Calu3 (cell line): ENCODE measurements around the gene MEF2C. TPM values are rescaled to one million over a fixed set of nuclear protein-coding genes. Genes with fewer than 3 reads are reported as not detected.

ENCODE experiments used
- BruUV-seq: library from RNA; stranded (reverse); fragments of 400-500 nt; replicated peaks from 2 replicates; lab custom pipeline; 2021; lab: Mats Ljungman, UMichigan
- CTCF ChIA-PET: fragments of 300-600 bp; sonication (Branson Sonifier 250); formaldehyde crosslinking; loops from one replicate; lab custom pipeline; 2022; ENCODE audit warnings: antibody characterized with exemption; lab: Charles Lee
- DNase-seq: peaks from one replicate; pipeline ENCODE4 v3.0.0; 2022
- H3K27ac Mint-ChIP-seq: one replicate; pipeline ENCODE4 v1.8.0; 2022; ENCODE audit warnings: mixed read lengths; ENCODE audit not compliant: unreplicated experiment
- H3K27me3 Mint-ChIP-seq: one replicate; pipeline ENCODE4 v1.8.0; 2022; ENCODE audit warnings: mixed read lengths; ENCODE audit not compliant: unreplicated experiment
- H3K36me3 Mint-ChIP-seq: one replicate; pipeline ENCODE4 v1.8.0; 2022; ENCODE audit warnings: mild to moderate bottlenecking, moderate library complexity, mixed read lengths; ENCODE audit not compliant: insufficient read depth, unreplicated experiment
- H3K4me1 Mint-ChIP-seq: one replicate; pipeline ENCODE4 v1.8.0; 2022; ENCODE audit warnings: mild to moderate bottlenecking, low read depth, mixed read lengths; ENCODE audit not compliant: unreplicated experiment
- H3K4me3 Mint-ChIP-seq: one replicate; pipeline ENCODE4 v1.8.0; 2022; ENCODE audit warnings: mild to moderate bottlenecking, low read depth, moderate library complexity, mixed read lengths; ENCODE audit not compliant: unreplicated experiment
- H3K9me3 Mint-ChIP-seq: one replicate; pipeline ENCODE4 v1.8.0; 2022; ENCODE audit warnings: low read depth, mixed read lengths; ENCODE audit not compliant: unreplicated experiment
- CTCF ChIP-seq: fragments of 200-600 bp; IDR thresholded peaks from one replicate; pipeline ENCODE4 v1.8.0; 2022; ENCODE audit warnings: antibody characterized with exemption; ENCODE audit not compliant: unreplicated experiment
- intact Hi-C: fragments of 100-400 bp; cut with micrococcal nuclease; formaldehyde crosslinking; loops from one replicate; pipeline ENCODE4 v1.10.0; 2022; ENCODE audit not compliant: unreplicated experiment
- total RNA-seq: library from RNA; stranded (reverse); gene quantifications from 2 replicates; pipeline ENCODE4 v1.2.3, GENCODE V29; 2022

The MEF2C gene
- total RNA-seq, 1 experiment from 2014 or later = 6.1 TPM

- no peak overlapping the region for H3K4me3 Mint-ChIP-seq
- intact Hi-C loops = no loop called here
- H3K4me1 Mint-ChIP-seq = no peaks in the 10 kb centered on the region
- no peaks in the 10 kb centered on the region for H3K27me3 Mint-ChIP-seq
- no peak for TF ChIP-seq CTCF
- CTCF ChIA-PET = no interaction called here
- no TSS peak for BruUV-seq
- H3K27ac Mint-ChIP-seq = no peak overlapping the region
- H3K36me3 Mint-ChIP-seq = no peaks in the 10 kb centered on the region
- DNase-seq = no peak
- H3K9me3 Mint-ChIP-seq = no peaks in the 10 kb centered on the region
Measured at GRCh38 chr5:88741964-88742363, 141.0 kb downstream of the MEF2C start.

- Mint-ChIP-seq H3K36me3 (no peaks in the 10 kb centered on the region), H3K4me3 (no peak overlapping the region), H3K27me3 (no peaks in the 10 kb centered on the region), H3K27ac (no peak overlapping the region), H3K4me1 (no peaks in the 10 kb centered on the region), H3K9me3 (no peaks in the 10 kb centered on the region)
- CTCF ChIA-PET = interaction anchor here (0.7 kb wide), 1 partner anchor 951 kb away, joined by 4 read pairs; no protein-coding TSS in a partner anchor
- DNase-seq = no peak
- no TSS peak for BruUV-seq
- intact Hi-C loops = no loop called here
- no peak for TF ChIP-seq CTCF
Measured at GRCh38 chr5:88740604-88741185, 142.3 kb downstream of the MEF2C start.

GRCh38 chr5:88736494-88736893, 146.5 kb downstream of the MEF2C start:
- intact Hi-C loops = loop anchor here (5.0 kb wide), 1 partner anchor 1666 kb away; no protein-coding TSS in a partner anchor
- no TSS peak for BruUV-seq
- no peaks in the 10 kb centered on the region for H3K4me1 Mint-ChIP-seq
- no peak overlapping the region for H3K27ac Mint-ChIP-seq
- DNase-seq = no peak
- no peaks in the 10 kb centered on the region for H3K9me3 Mint-ChIP-seq
- H3K27me3 Mint-ChIP-seq = no peaks in the 10 kb centered on the region
- H3K36me3 Mint-ChIP-seq = no peaks in the 10 kb centered on the region
- CTCF ChIA-PET = no interaction called here
- no peak overlapping the region for H3K4me3 Mint-ChIP-seq
- no peak for TF ChIP-seq CTCF

- BruUV-seq = no TSS peak
- DNase-seq = no peak
- Mint-ChIP-seq H3K9me3 (no peaks in the 10 kb centered on the region), H3K4me1 (no peaks in the 10 kb centered on the region), H3K27me3 (no peaks in the 10 kb centered on the region), H3K4me3 (no peak overlapping the region), H3K36me3 (no peaks in the 10 kb centered on the region), H3K27ac (no peak overlapping the region)
- no peak for TF ChIP-seq CTCF
- CTCF ChIA-PET = no interaction called here
- intact Hi-C loops = loop anchor here (5.0 kb wide), 1 partner anchor 1667 kb away; no protein-coding TSS in a partner anchor
Measured at GRCh38 chr5:88734983-88735382, 148.0 kb downstream of the MEF2C start.
